Measurements from ENCODE around the gene USP3.

- TF ChIP-seq CTCF (IDR thresholded peaks at IDR 0.05) (no peak), POLR2A (IDR thresholded peaks at IDR 0.05) (no peak)
These were observed 9.1 kb upstream of the USP3 start for GRCh38 chr15:63495343-63495742.

Data from heart left ventricle (tissue), 13 donors.